K562 (cell line): Measurements from ENCODE around the gene LRP3. TPM values are rescaled to one million over a fixed set of nuclear protein-coding genes. Genes with fewer than 3 reads are reported as not detected.

Experiments
- BRD9 ChIP-seq: fragments of 450-650 bp; IDR thresholded peaks from 2 replicates; pipeline ENCODE4 v1.6.1; 2018; ENCODE audit warnings: low read depth; ENCODE audit not compliant: partially characterized antibody
- CHD2 ChIP-seq: IDR thresholded peaks from 2 replicates; pipeline ENCODE4 v1.6.1; 2011; ENCODE audit warnings: low read depth, low read length
- CTBP1 ChIP-seq: fragments of 450-650 bp; IDR thresholded peaks from 2 replicates; pipeline ENCODE4 v1.6.1; 2016; ENCODE audit warnings: borderline replicate concordance
- CXXC5 ChIP-seq: fragments of 250-450 bp; sonication (Bioruptor Pico); IDR thresholded peaks from 2 replicates; pipeline ENCODE4 v1.8.0; 2022; ENCODE audit warnings: inconsistent platforms, mild to moderate bottlenecking, moderate library complexity
- HDAC2 ChIP-seq: fragments of 450-650 bp; IDR thresholded peaks from 2 replicates; pipeline ENCODE4 v1.6.1; 2016; ENCODE audit warnings: mild to moderate bottlenecking
- HDAC8 ChIP-seq: fragments of 450-650 bp; IDR thresholded peaks from 2 replicates; pipeline ENCODE4 v1.6.1; 2016; ENCODE audit warnings: mild to moderate bottlenecking, missing genetic modification characterization, moderate library complexity, missing compliant biosample characterization
- HEY1 ChIP-seq: fragments of 250-450 bp; sonication (Bioruptor Pico); IDR thresholded peaks from 2 replicates; pipeline ENCODE4 v1.5.0; 2020; ENCODE audit warnings: mild to moderate bottlenecking, moderate library complexity, borderline replicate concordance
- HIVEP1 ChIP-seq: fragments of 250-450 bp; sonication (Bioruptor Pico); IDR thresholded peaks from 2 replicates; pipeline ENCODE4 v1.4.0; 2020; ENCODE audit warnings: mild to moderate bottlenecking
- HNRNPK ChIP-seq: fragments of 200-400 bp; formaldehyde crosslinking; IDR thresholded peaks from one replicate; pipeline ENCODE4 v1.6.1; 2018; ENCODE audit warnings: mild to moderate bottlenecking, low read depth, low read length; ENCODE audit not compliant: poor library complexity, severe bottlenecking
- PATZ1 ChIP-seq: fragments of 250-450 bp; sonication (Bioruptor Pico); IDR thresholded peaks from 2 replicates; pipeline ENCODE4 v1.5.0; 2020; ENCODE audit warnings: mild to moderate bottlenecking, borderline replicate concordance
- RAD21 ChIP-seq, 2 experiments: fragments of 250-450 bp in 1 of 2; fragments of 450-650 bp in 1 of 2; sonication (Bioruptor Pico) in 1 of 2; formaldehyde crosslinking in 1 of 2; IDR thresholded peaks in 1 of 2; conservative IDR thresholded peaks in 1 of 2; 2 replicates each; pipeline versions ENCODE4 v1.4.0 to v1.8.0; 2020 to 2022; ENCODE audit warnings: mild to moderate bottlenecking in 2 of 2, moderate library complexity in 1 of 2
- YY1 ChIP-seq, 3 experiments: IDR thresholded peaks; 2 replicates each; pipeline ENCODE4 v1.6.1; 2011; ENCODE audit warnings: low read length in 2 of 3, mild to moderate bottlenecking in 2 of 3, moderate library complexity in 2 of 3, borderline replicate concordance in 1 of 3, control low read depth in 1 of 3, low read depth in 1 of 3; ENCODE audit not compliant: insufficient read depth in 3 of 3, insufficient replicate concordance in 2 of 3, control insufficient read depth in 1 of 3, insufficient read length in 1 of 3; ENCODE audit errors: extremely low read depth in 1 of 3
- ZNF239 ChIP-seq: fragments of 250-450 bp; sonication (Bioruptor Pico); IDR thresholded peaks from 2 replicates; pipeline ENCODE4 v1.4.0; 2020; ENCODE audit warnings: mild to moderate bottlenecking
- ZNF445 ChIP-seq: fragments of 250-450 bp; sonication (Bioruptor Pico); IDR thresholded peaks from 2 replicates; pipeline ENCODE4 v1.4.0; 2020; ENCODE audit warnings: low read depth, mild to moderate bottlenecking, moderate library complexity
- polyA plus RNA-seq, 8 experiments: library from polyadenylated mRNA; depleted of rRNA in 4 of 8; stranded (reverse) in 5 of 8; unstranded in 3 of 8; fragments of >200 nt; fragmentation: Nextera tagmentation in 2 of 8; fragmentation: Illumina TruSeq in 1 of 8; extraction: Ambion mirVana in 2 of 8; extraction: Trizol in 1 of 8; gene quantifications; 2 replicates each; pipeline versions ENCODE4 v1.2.1 to v1.2.3, GENCODE V29; 2011 to 2014; ENCODE audit warnings: inconsistent platforms in 1 of 8, missing spikeins in 1 of 8
- total RNA-seq, 7 experiments: library from RNA; depleted of rRNA in 6 of 7; stranded (reverse); fragments of >200 nt in 6 of 7; fragmentation: Illumina TruSeq in 2 of 7; extraction: Trizol in 2 of 7; gene quantifications; 2 replicates each; pipeline versions ENCODE4 v1.2.1 to v1.2.3, GENCODE V29; 2011 to 2021; ENCODE audit warnings: low replicate concordance in 1 of 7
- TF ChIP-seq, protein P1 (sequence below): sonication (generic); formaldehyde crosslinking; IDR thresholded peaks from 2 replicates; pipeline ENCODE4 v1.8.0; 2022; ENCODE audit warnings: missing genetic modification reagents, mild to moderate bottlenecking, borderline replicate concordance
- TF ChIP-seq, protein P2 (sequence below): sonication (generic); formaldehyde crosslinking; IDR thresholded peaks from 2 replicates; pipeline ENCODE4 v1.8.1; 2022; ENCODE audit warnings: missing genetic modification reagents
- TF ChIP-seq, protein P3 (sequence below): sonication (generic); formaldehyde crosslinking; IDR thresholded peaks from 2 replicates; pipeline ENCODE4 v1.8.0; 2022; ENCODE audit warnings: missing genetic modification reagents, mild to moderate bottlenecking, moderate library complexity, borderline replicate concordance
- TF ChIP-seq, protein P4 (sequence below): fragments of 250-450 bp; sonication (Bioruptor Pico); IDR thresholded peaks from 2 replicates; pipeline ENCODE4 v1.5.0; 2021; ENCODE audit warnings: mild to moderate bottlenecking, borderline replicate concordance

The LRP3 gene
- total and polyA plus RNA-seq, 9 of the 15 experiments (the other 6 are each of a cell fraction or from before 2014, with no cell fraction given): 0.29 TPM; not detected in 8

GRCh38 chr19:33175886-33176669, 18.1 kb upstream of the LRP3 start (continued):
- TF ChIP-seq YY1 (IDR thresholded peaks at IDR 0.05; ENCODE audit: borderline replicate concordance in 1 of 3, control insufficient read depth in 1 of 3, extremely low read depth in 1 of 3, insufficient read depth in 3 of 3, insufficient read length in 1 of 3, insufficient replicate concordance in 2 of 3, low read depth in 1 of 3, low read length in 2 of 3): peak in 1 of 3 experiments; percentile 1
- no peak for TF ChIP-seq CTBP1
- TF ChIP-seq HDAC2: 0 out of 2 replicates have a peak, but pooled peaks have one; percentile 12
- TF ChIP-seq BRD9: no peak
- no peak for TF ChIP-seq HDAC8 (tag)
- TF ChIP-seq ZNF239 (CRISPR knock-in tag): no peak
- TF ChIP-seq, protein P1, sequence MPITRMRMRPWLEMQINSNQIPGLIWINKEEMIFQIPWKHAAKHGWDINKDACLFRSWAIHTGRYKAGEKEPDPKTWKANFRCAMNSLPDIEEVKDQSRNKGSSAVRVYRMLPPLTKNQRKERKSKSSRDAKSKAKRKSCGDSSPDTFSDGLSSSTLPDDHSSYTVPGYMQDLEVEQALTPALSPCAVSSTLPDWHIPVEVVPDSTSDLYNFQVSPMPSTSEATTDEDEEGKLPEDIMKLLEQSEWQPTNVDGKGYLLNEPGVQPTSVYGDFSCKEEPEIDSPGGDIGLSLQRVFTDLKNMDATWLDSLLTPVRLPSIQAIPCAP (CRISPR knock-in tag): no peak
- no peak for TF ChIP-seq HEY1
- TF ChIP-seq CHD2: no peak
- TF ChIP-seq HIVEP1 (CRISPR knock-in tag): no peak
- TF ChIP-seq ZNF445 (CRISPR knock-in tag): no peak
- TF ChIP-seq, protein P2, sequence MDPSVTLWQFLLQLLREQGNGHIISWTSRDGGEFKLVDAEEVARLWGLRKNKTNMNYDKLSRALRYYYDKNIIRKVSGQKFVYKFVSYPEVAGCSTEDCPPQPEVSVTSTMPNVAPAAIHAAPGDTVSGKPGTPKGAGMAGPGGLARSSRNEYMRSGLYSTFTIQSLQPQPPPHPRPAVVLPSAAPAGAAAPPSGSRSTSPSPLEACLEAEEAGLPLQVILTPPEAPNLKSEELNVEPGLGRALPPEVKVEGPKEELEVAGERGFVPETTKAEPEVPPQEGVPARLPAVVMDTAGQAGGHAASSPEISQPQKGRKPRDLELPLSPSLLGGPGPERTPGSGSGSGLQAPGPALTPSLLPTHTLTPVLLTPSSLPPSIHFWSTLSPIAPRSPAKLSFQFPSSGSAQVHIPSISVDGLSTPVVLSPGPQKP: no peak
- no peak for TF ChIP-seq PATZ1 (CRISPR knock-in tag)
- TF ChIP-seq RAD21 (CRISPR knock-in tag; conservative IDR thresholded peaks at IDR 0.05 in 1 of 2, IDR thresholded peaks at IDR 0.05 in 1 of 2): no peak
- TF ChIP-seq, protein P3, sequence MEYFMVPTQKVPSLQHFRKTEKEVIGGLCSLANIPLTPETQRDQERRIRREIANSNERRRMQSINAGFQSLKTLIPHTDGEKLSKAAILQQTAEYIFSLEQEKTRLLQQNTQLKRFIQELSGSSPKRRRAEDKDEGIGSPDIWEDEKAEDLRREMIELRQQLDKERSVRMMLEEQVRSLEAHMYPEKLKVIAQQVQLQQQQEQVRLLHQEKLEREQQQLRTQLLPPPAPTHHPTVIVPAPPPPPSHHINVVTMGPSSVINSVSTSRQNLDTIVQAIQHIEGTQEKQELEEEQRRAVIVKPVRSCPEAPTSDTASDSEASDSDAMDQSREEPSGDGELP (CRISPR knock-in tag): no peak
- TF ChIP-seq, protein P4, sequence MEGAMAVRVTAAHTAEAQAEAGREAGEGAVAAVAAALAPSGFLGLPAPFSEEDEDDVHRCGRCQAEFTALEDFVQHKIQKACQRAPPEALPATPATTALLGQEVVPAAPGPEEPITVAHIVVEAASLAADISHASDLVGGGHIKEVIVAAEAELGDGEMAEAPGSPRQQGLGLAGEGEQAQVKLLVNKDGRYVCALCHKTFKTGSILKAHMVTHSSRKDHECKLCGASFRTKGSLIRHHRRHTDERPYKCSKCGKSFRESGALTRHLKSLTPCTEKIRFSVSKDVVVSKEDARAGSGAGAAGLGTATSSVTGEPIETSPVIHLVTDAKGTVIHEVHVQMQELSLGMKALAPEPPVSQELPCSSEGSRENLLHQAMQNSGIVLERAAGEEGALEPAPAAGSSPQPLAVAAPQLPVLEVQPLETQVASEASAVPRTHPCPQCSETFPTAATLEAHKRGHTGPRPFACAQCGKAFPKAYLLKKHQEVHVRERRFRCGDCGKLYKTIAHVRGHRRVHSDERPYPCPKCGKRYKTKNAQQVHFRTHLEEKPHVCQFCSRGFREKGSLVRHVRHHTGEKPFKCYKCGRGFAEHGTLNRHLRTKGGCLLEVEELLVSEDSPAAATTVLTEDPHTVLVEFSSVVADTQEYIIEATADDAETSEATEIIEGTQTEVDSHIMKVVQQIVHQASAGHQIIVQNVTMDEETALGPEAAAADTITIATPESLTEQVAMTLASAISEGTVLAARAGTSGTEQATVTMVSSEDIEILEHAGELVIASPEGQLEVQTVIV: no peak
- no peak for TF ChIP-seq CXXC5 (CRISPR knock-in tag)
- TF ChIP-seq HNRNPK: no peak
